MM.1S (cell line): Measurements from ENCODE around the gene PHF12.

Experiments used
- DNase-seq: peaks from one replicate; pipeline ENCODE4 v3.0.0-alpha.2; 2015
- H2AFZ ChIP-seq: fragments of 300-600 bp; sonication (generic); 2 replicates; pipeline ENCODE4 v1.6.0; 2016; ENCODE audit warnings: antibody characterized with exemption, low read length
- H3F3A ChIP-seq: fragments of 300-600 bp; sonication (generic); 2 replicates; pipeline ENCODE4 v1.6.1; 2016; ENCODE audit warnings: mild to moderate bottlenecking, antibody characterized with exemption, low read length, moderate library complexity, mixed read lengths; ENCODE audit not compliant: insufficient read depth
- H3K27ac ChIP-seq: fragments of 300-600 bp; sonication (generic); 2 replicates; pipeline ENCODE4 v1.5.1; 2016; ENCODE audit warnings: mild to moderate bottlenecking, low read length
- H3K27me3 ChIP-seq: fragments of 300-600 bp; sonication (generic); replicated peaks from 2 replicates; pipeline ENCODE4 v1.6.0; 2016; ENCODE audit warnings: low read length; ENCODE audit not compliant: insufficient read depth
- H3K36me3 ChIP-seq: fragments of 300-600 bp; sonication (generic); replicated peaks from 2 replicates; pipeline ENCODE4 v1.6.1; 2016; ENCODE audit warnings: mild to moderate bottlenecking, low read length, mixed read lengths; ENCODE audit not compliant: insufficient read depth
- H3K4me1 ChIP-seq: fragments of 300-600 bp; sonication (generic); 2 replicates; pipeline ENCODE4 v1.6.1; 2016; ENCODE audit warnings: low read length, mixed read lengths
- H3K4me2 ChIP-seq: fragments of 300-600 bp; sonication (generic); 2 replicates; pipeline ENCODE4 v1.6.0; 2016; ENCODE audit warnings: low read depth, low read length
- H3K4me3 ChIP-seq: fragments of 300-600 bp; sonication (generic); 2 replicates; pipeline ENCODE4 v1.5.1; 2016; ENCODE audit warnings: low read length, mixed read lengths
- H3K79me2 ChIP-seq: fragments of 300-600 bp; sonication (generic); 2 replicates; pipeline ENCODE4 v1.6.1; 2016; ENCODE audit warnings: mixed run types, low read length, mixed read lengths
- H3K9ac ChIP-seq: fragments of 300-600 bp; sonication (generic); 2 replicates; pipeline ENCODE4 v1.6.1; 2016; ENCODE audit warnings: low read length, mixed read lengths
- H3K9me2 ChIP-seq: fragments of 300-600 bp; sonication (generic); replicated peaks from 2 replicates; pipeline ENCODE4 v1.6.1; 2016; ENCODE audit warnings: mild to moderate bottlenecking, low read length, mixed read lengths; ENCODE audit not compliant: insufficient read depth
- H3K9me3 ChIP-seq: fragments of 300-600 bp; sonication (generic); replicated peaks from 2 replicates; pipeline ENCODE4 v1.6.1; 2016; ENCODE audit warnings: mild to moderate bottlenecking, low read length, mixed read lengths; ENCODE audit not compliant: insufficient read depth
- H4K20me1 ChIP-seq: fragments of 300-600 bp; sonication (generic); 2 replicates; pipeline ENCODE4 v1.6.1; 2016; ENCODE audit warnings: mild to moderate bottlenecking, low read length, moderate library complexity, mixed read lengths; ENCODE audit not compliant: insufficient read depth
- EZH2 ChIP-seq: fragments of 300-600 bp; sonication (generic); optimal IDR thresholded peaks from 2 replicates; pipeline ENCODE3; 2017; ENCODE audit warnings: low read depth, mild to moderate bottlenecking, antibody characterized with exemption, low read length, mixed read lengths
- EZH2phosphoT487 ChIP-seq: fragments of 300-600 bp; sonication (generic); IDR thresholded peaks from 2 replicates; pipeline ENCODE4 v1.6.1; 2018; ENCODE audit warnings: antibody characterized with exemption, low read length
- TF ChIP-seq, protein P1 (sequence below): fragments of 300-600 bp; sonication (generic); IDR thresholded peaks from 2 replicates; pipeline ENCODE4 v1.5.1; 2016; ENCODE audit warnings: antibody characterized with exemption, low read length, mixed read lengths

Gene PHF12

GRCh38 chr17:28892024-28892423, 59.3 kb downstream of the PHF12 start:
- Histone ChIP-seq H3K9ac (no peak overlapping the region), H2AFZ (no peak overlapping the region), H3K9me3 (no peaks in the 10 kb centered on the region), H3K27ac (no peak overlapping the region), H3K36me3 (no peaks in the 10 kb centered on the region), H3K4me3 (no peak overlapping the region), H3K79me2 (peaks cover 49% of the 10 kb centered on the region), H3F3A (peaks cover 42% of the 10 kb centered on the region), H3K27me3 (no peaks in the 10 kb centered on the region), H3K4me1 (peaks cover 38% of the 10 kb centered on the region), H3K9me2 (no peaks in the 10 kb centered on the region), H4K20me1 (no peaks in the 10 kb centered on the region), H3K4me2 (no peak overlapping the region)
- TF ChIP-seq, protein P1, sequence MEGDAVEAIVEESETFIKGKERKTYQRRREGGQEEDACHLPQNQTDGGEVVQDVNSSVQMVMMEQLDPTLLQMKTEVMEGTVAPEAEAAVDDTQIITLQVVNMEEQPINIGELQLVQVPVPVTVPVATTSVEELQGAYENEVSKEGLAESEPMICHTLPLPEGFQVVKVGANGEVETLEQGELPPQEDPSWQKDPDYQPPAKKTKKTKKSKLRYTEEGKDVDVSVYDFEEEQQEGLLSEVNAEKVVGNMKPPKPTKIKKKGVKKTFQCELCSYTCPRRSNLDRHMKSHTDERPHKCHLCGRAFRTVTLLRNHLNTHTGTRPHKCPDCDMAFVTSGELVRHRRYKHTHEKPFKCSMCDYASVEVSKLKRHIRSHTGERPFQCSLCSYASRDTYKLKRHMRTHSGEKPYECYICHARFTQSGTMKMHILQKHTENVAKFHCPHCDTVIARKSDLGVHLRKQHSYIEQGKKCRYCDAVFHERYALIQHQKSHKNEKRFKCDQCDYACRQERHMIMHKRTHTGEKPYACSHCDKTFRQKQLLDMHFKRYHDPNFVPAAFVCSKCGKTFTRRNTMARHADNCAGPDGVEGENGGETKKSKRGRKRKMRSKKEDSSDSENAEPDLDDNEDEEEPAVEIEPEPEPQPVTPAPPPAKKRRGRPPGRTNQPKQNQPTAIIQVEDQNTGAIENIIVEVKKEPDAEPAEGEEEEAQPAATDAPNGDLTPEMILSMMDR: no peak
- TF ChIP-seq EZH2: no peak
- no peak for DNase-seq

- H3K79me2 ChIP-seq: peaks cover 41% of the 10 kb centered on the region
- H3K36me3 ChIP-seq: no peaks in the 10 kb centered on the region
- H3K4me3 ChIP-seq: no peak overlapping the region
- H3F3A ChIP-seq: peaks cover 37% of the 10 kb centered on the region
- no peak overlapping the region for H3K4me2 ChIP-seq
- no peaks in the 10 kb centered on the region for H3K27me3 ChIP-seq
- TF ChIP-seq EZH2 (no peak), EZH2phosphoT487 (no peak)
- TF ChIP-seq, protein P1: no peak
- no peak for DNase-seq
- H2AFZ ChIP-seq: no peak overlapping the region
- no peak overlapping the region for H3K9ac ChIP-seq
- no peak overlapping the region for H3K27ac ChIP-seq
- H3K9me3 ChIP-seq: no peaks in the 10 kb centered on the region
- H3K9me2 ChIP-seq: no peaks in the 10 kb centered on the region
- H4K20me1 ChIP-seq: no peaks in the 10 kb centered on the region
- peaks cover 35% of the 10 kb centered on the region for H3K4me1 ChIP-seq
These were observed 60.1 kb downstream of the PHF12 start for GRCh38 chr17:28891201-28891600.

GRCh38 chr17:28889996-28890395, 61.3 kb downstream of the PHF12 start:
- TF ChIP-seq, protein P1: no peak
- TF ChIP-seq EZH2phosphoT487: no peak
- peaks cover 29% of the 10 kb centered on the region for H3K79me2 ChIP-seq
- H4K20me1 ChIP-seq: no peaks in the 10 kb centered on the region
- no peak for DNase-seq
- H3K4me1 ChIP-seq: peaks cover 25% of the 10 kb centered on the region
- H3K4me3 ChIP-seq: no peak overlapping the region
- peaks cover 26% of the 10 kb centered on the region for H3F3A ChIP-seq
- no peak overlapping the region for H2AFZ ChIP-seq
- no peak overlapping the region for H3K9ac ChIP-seq
- H3K27me3 ChIP-seq: no peaks in the 10 kb centered on the region
- no peak overlapping the region for H3K4me2 ChIP-seq
- no peaks in the 10 kb centered on the region for H3K9me3 ChIP-seq
- no peak overlapping the region for H3K27ac ChIP-seq
- H3K36me3 ChIP-seq: no peaks in the 10 kb centered on the region
- H3K9me2 ChIP-seq: no peaks in the 10 kb centered on the region
